Measurements from ENCODE around the gene MIOS. TPM values are rescaled to one million over a fixed set of nuclear protein-coding genes. Genes with fewer than 3 reads are reported as not detected.

MIOS gene
- total RNA-seq, 1 donor from 2014 or later = 22.3 TPM

GRCh38 chr7:7565746-7566650 lies 686 bp upstream of the MIOS start:
- peak; percentile 10 for DNase-seq (ENCODE audit: low spot score)
- Mint-ChIP-seq H3K36me3 (ENCODE audit: low read depth, unreplicated experiment) (peaks cover 14% of the 10 kb centered on the region), H3K27ac (ENCODE audit: unreplicated experiment) (no peak overlapping the region), H3K4me1 (ENCODE audit: unreplicated experiment) (peaks cover 23% of the 10 kb centered on the region), H3K4me3 (ENCODE audit: unreplicated experiment) (no peak overlapping the region), H3K9me3 (ENCODE audit: unreplicated experiment) (no peaks in the 10 kb centered on the region), H3K27me3 (ENCODE audit: unreplicated experiment) (peaks cover 5% of the 10 kb centered on the region)
- no peak for TF ChIP-seq CTCF (IDR thresholded peaks at IDR 0.05; ENCODE audit: unreplicated experiment)

- Mint-ChIP-seq H3K9me3 (ENCODE audit: unreplicated experiment) (no peaks in the 10 kb centered on the region), H3K27ac (ENCODE audit: unreplicated experiment) (peak overlapping the region; percentile 55), H3K36me3 (ENCODE audit: low read depth, unreplicated experiment) (peaks cover 14% of the 10 kb centered on the region), H3K27me3 (ENCODE audit: unreplicated experiment) (peaks cover 5% of the 10 kb centered on the region), H3K4me3 (ENCODE audit: unreplicated experiment) (peak overlapping the region; percentile 94), H3K4me1 (ENCODE audit: unreplicated experiment) (peaks cover 23% of the 10 kb centered on the region)
- no peak for TF ChIP-seq CTCF (IDR thresholded peaks at IDR 0.05; ENCODE audit: unreplicated experiment)
- DNase-seq (ENCODE audit: low spot score) = no peak
Measured at GRCh38 chr7:7567898-7568531, 1.3 kb downstream of the MIOS start.

- no peak for DNase-seq (ENCODE audit: low spot score)
- TF ChIP-seq CTCF (IDR thresholded peaks at IDR 0.05; ENCODE audit: unreplicated experiment) = no peak
- Mint-ChIP-seq H3K9me3 (ENCODE audit: unreplicated experiment) (no peaks in the 10 kb centered on the region), H3K36me3 (ENCODE audit: low read depth, unreplicated experiment) (peaks cover 14% of the 10 kb centered on the region), H3K27ac (ENCODE audit: unreplicated experiment) (no peak overlapping the region), H3K4me3 (ENCODE audit: unreplicated experiment) (no peak overlapping the region), H3K4me1 (ENCODE audit: unreplicated experiment) (peaks cover 23% of the 10 kb centered on the region), H3K27me3 (ENCODE audit: unreplicated experiment) (peaks cover 5% of the 10 kb centered on the region)
Measured at GRCh38 chr7:7568553-7568952, 1.9 kb downstream of the MIOS start.

- Mint-ChIP-seq H3K4me3 (ENCODE audit: unreplicated experiment) (no peak overlapping the region), H3K27ac (ENCODE audit: unreplicated experiment) (no peak overlapping the region), H3K9me3 (ENCODE audit: unreplicated experiment) (no peaks in the 10 kb centered on the region), H3K36me3 (ENCODE audit: low read depth, unreplicated experiment) (peaks cover 14% of the 10 kb centered on the region), H3K27me3 (ENCODE audit: unreplicated experiment) (peaks cover 5% of the 10 kb centered on the region), H3K4me1 (ENCODE audit: unreplicated experiment) (peaks cover 23% of the 10 kb centered on the region)
- no peak for DNase-seq (ENCODE audit: low spot score)
- no peak for TF ChIP-seq CTCF (IDR thresholded peaks at IDR 0.05; ENCODE audit: unreplicated experiment)
Measured at GRCh38 chr7:7569081-7569527, 2.4 kb downstream of the MIOS start.

GRCh38 chr7:7569615-7570014 lies 2.9 kb downstream of the MIOS start:
- Mint-ChIP-seq H3K36me3 (ENCODE audit: low read depth, unreplicated experiment) (peaks cover 14% of the 10 kb centered on the region), H3K4me1 (ENCODE audit: unreplicated experiment) (peaks cover 23% of the 10 kb centered on the region), H3K9me3 (ENCODE audit: unreplicated experiment) (no peaks in the 10 kb centered on the region), H3K4me3 (ENCODE audit: unreplicated experiment) (no peak overlapping the region), H3K27ac (ENCODE audit: unreplicated experiment) (no peak overlapping the region), H3K27me3 (ENCODE audit: unreplicated experiment) (peaks cover 5% of the 10 kb centered on the region)
- no peak for TF ChIP-seq CTCF (IDR thresholded peaks at IDR 0.05; ENCODE audit: unreplicated experiment)
- no peak for DNase-seq (ENCODE audit: low spot score)

Measured in endothelial cell (in vitro differentiated cells).